Muscle of leg (tissue), 16 donors: ENCODE results near the gene MSX1. TPM values are rescaled to one million over a fixed set of nuclear protein-coding genes. Genes with fewer than 3 reads are reported as not detected.

ENCODE experiments used
- DNase-seq: peaks from one replicate; pipeline ENCODE4 v3.0.0; 2013
- H3K27ac ChIP-seq: one replicate; pipeline ENCODE4 v1.5.1; 2013; ENCODE audit warnings: mild to moderate bottlenecking, low read length, control low read depth
- H3K27me3 ChIP-seq: one replicate; pipeline ENCODE4 v1.6.1; 2013; ENCODE audit warnings: low read length; ENCODE audit not compliant: control insufficient read depth, insufficient read depth
- H3K36me3 ChIP-seq: one replicate; pipeline ENCODE4 v1.6.1; 2013; ENCODE audit warnings: low read length; ENCODE audit not compliant: control insufficient read depth, insufficient read depth
- H3K4me1 ChIP-seq: one replicate; pipeline ENCODE4 v1.6.1; 2013; ENCODE audit warnings: low read length; ENCODE audit not compliant: control insufficient read depth, insufficient read depth
- H3K4me3 ChIP-seq: one replicate; pipeline ENCODE4 v1.5.1; 2013; ENCODE audit warnings: low read length, control low read depth
- H3K9me3 ChIP-seq: replicated peaks from 2 replicates; pipeline ENCODE4 v1.6.1; 2013; ENCODE audit warnings: low read depth, low read length; ENCODE audit not compliant: control insufficient read depth
- WGBS: methylation state at CpG from one replicate; pipeline ENCODE4 v1.1.5; 2013; ENCODE audit warnings: missing lambda C conversion rate; ENCODE audit not compliant: insufficient coverage; 5-methylcytosine and 5-hydroxymethylcytosine counted together
- long read RNA-seq, 11 donors: transcript quantifications; one replicate each; lab custom pipeline, GENCODE V29; 2026
- polyA plus RNA-seq, 8 donors: library from polyadenylated mRNA; unstranded; fragments of 120-200 nt; gene quantifications; one replicate each; pipeline versions ENCODE4 v1.2.1 to v1.2.3, GENCODE V29; 2013; ENCODE audit warnings: inconsistent platforms in 1 of 8, low replicate concordance in 1 of 8; ENCODE audit not compliant: insufficient read length in 8 of 8, insufficient read depth in 1 of 8
- total RNA-seq: library from RNA; stranded (reverse); fragments of 120-200 nt; gene quantifications from one replicate; pipeline ENCODE4 v1.2.4, GENCODE V29; 2013

MSX1 gene
- total RNA-seq (1.5 TPM), polyA plus RNA-seq (1 to 10 TPM; 1.3 to 2.8 (median 2.0) TPM)
- long read RNA-seq, donor 1, partial matches to known transcripts, result 0 of 1 reads
- long read RNA-seq, donor 1, other reads (novel, unspliced or antisense), result 0 of 1 reads
- long read RNA-seq, donor 2, result 0 reads
- long read RNA-seq, donor 3, result 0 reads
- long read RNA-seq, donor 4, result 0 reads
- long read RNA-seq, donor 5, partial matches to known transcripts, result 0 of 3 reads
- long read RNA-seq, donor 5, other reads (novel, unspliced or antisense), result 0 of 3 reads
- long read RNA-seq, donor 6, partial matches to known transcripts, result 0 of 2 reads
- long read RNA-seq, donor 6, other reads (novel, unspliced or antisense), result 0 of 2 reads
- long read RNA-seq, donor 7, result 0 reads
- long read RNA-seq, donor 8, result 0 reads
- long read RNA-seq, donor 9, partial matches to known transcripts, result 0 of 1 reads
- long read RNA-seq, donor 9, other reads (novel, unspliced or antisense), result 0 of 1 reads
- long read RNA-seq, donor 10, partial matches to known transcripts, result 0 of 1 reads
- long read RNA-seq, donor 10, other reads (novel, unspliced or antisense), result 0 of 1 reads
- long read RNA-seq, donor 11, result 0 reads

GRCh38 chr4:4859325-4859798, at the start of gene MSX1:
TSS of gene MSX1 (plus strand) at chr4:4859665. CDS start at chr4:4859900, 235 bp downstream.
- Histone ChIP-seq H3K27me3 (peaks cover 90% of the 10 kb centered on the region), H3K27ac (peak within 1 kb of the TSS; percentile 65)
- under 1% methylated on average over 44 of the region's 44 CpGs for WGBS

GRCh38 chr4:4810092-4810774, 49.2 kb upstream of the MSX1 start:
- peaks cover 3% of the 10 kb centered on the region for H3K4me1 ChIP-seq
- peaks cover 5% of the 10 kb centered on the region for H3K9me3 ChIP-seq
- WGBS, result 27% methylated on average over 8 of the region's 8 CpGs
- no peaks in the 10 kb centered on the region for H3K36me3 ChIP-seq
- DNase-seq, result no peak
- no peak overlapping the region for H3K4me3 ChIP-seq
- H3K27me3 ChIP-seq, result peaks cover 24% of the 10 kb centered on the region
- no peak overlapping the region for H3K27ac ChIP-seq

More at GRCh38 chr4:4859325-4859798, at the start of gene MSX1:
- Histone ChIP-seq H3K36me3 (no peaks in the 10 kb centered on the region), H3K4me3 (peak within 1 kb of the TSS; percentile 41), H3K4me1 (peaks cover 35% of the 10 kb centered on the region), H3K9me3 (no peaks in the 10 kb centered on the region)
- peak; percentile 90 for DNase-seq

- Histone ChIP-seq H3K36me3 (no peaks in the 10 kb centered on the region), H3K27me3 (peaks cover 25% of the 10 kb centered on the region), H3K27ac (no peak overlapping the region), H3K4me1 (peaks cover 3% of the 10 kb centered on the region), H3K9me3 (peaks cover 5% of the 10 kb centered on the region), H3K4me3 (no peak overlapping the region)
- no peak for DNase-seq
Measured at GRCh38 chr4:4810778-4811177, 48.7 kb upstream of the MSX1 start.

GRCh38 chr4:4812145-4812794, 47.2 kb upstream of the MSX1 start:
- no peaks in the 10 kb centered on the region for H3K36me3 ChIP-seq
- no peak overlapping the region for H3K4me3 ChIP-seq
- peaks cover 26% of the 10 kb centered on the region for H3K27me3 ChIP-seq

GRCh38 chr4:4818415-4819212, 40.9 kb upstream of the MSX1 start:
- Histone ChIP-seq H3K27me3 (peaks cover 33% of the 10 kb centered on the region), H3K4me1 (no peaks in the 10 kb centered on the region), H3K4me3 (no peak overlapping the region), H3K9me3 (no peaks in the 10 kb centered on the region), H3K36me3 (no peaks in the 10 kb centered on the region), H3K27ac (no peak overlapping the region)
- DNase-seq, result no peak
- 24% methylated on average over 14 of the region's 17 CpGs for WGBS

More at GRCh38 chr4:4812145-4812794, 47.2 kb upstream of the MSX1 start:
- Histone ChIP-seq H3K4me1 (peaks cover 3% of the 10 kb centered on the region), H3K9me3 (peaks cover 5% of the 10 kb centered on the region), H3K27ac (no peak overlapping the region)
- no peak for DNase-seq
- 60% methylated on average over 1 of the region's 4 CpGs for WGBS

GRCh38 chr4:4819213-4819606, 40.3 kb upstream of the MSX1 start:
- no peak overlapping the region for H3K27ac ChIP-seq
- H3K36me3 ChIP-seq, result no peaks in the 10 kb centered on the region
- H3K4me1 ChIP-seq, result no peaks in the 10 kb centered on the region
- H3K27me3 ChIP-seq, result peaks cover 33% of the 10 kb centered on the region
- DNase-seq, result no peak
- no peak overlapping the region for H3K4me3 ChIP-seq
- no peaks in the 10 kb centered on the region for H3K9me3 ChIP-seq
- WGBS, result 59% methylated on average over 2 of the region's 5 CpGs

GRCh38 chr4:4820261-4820660, 39.2 kb upstream of the MSX1 start:
- no peak overlapping the region for H3K4me3 ChIP-seq
- no peak overlapping the region for H3K27ac ChIP-seq
- no peaks in the 10 kb centered on the region for H3K36me3 ChIP-seq
- 39% methylated on average over 13 of the region's 14 CpGs for WGBS
- no peaks in the 10 kb centered on the region for H3K9me3 ChIP-seq
- DNase-seq, result peak; percentile 8
- peaks cover 33% of the 10 kb centered on the region for H3K27me3 ChIP-seq
- H3K4me1 ChIP-seq, result no peaks in the 10 kb centered on the region

- H3K36me3 ChIP-seq, result no peaks in the 10 kb centered on the region
- peaks cover 33% of the 10 kb centered on the region for H3K27me3 ChIP-seq
- DNase-seq, result no peak
- H3K27ac ChIP-seq, result no peak overlapping the region
- H3K9me3 ChIP-seq, result no peaks in the 10 kb centered on the region
- no peak overlapping the region for H3K4me3 ChIP-seq
- H3K4me1 ChIP-seq, result no peaks in the 10 kb centered on the region
- 51% methylated on average over 3 of the region's 3 CpGs for WGBS
Measured at GRCh38 chr4:4820739-4821138, 38.7 kb upstream of the MSX1 start.

GRCh38 chr4:4821577-4821976, 37.9 kb upstream of the MSX1 start:
- H3K4me1 ChIP-seq, result no peaks in the 10 kb centered on the region
- no peak overlapping the region for H3K4me3 ChIP-seq
- H3K9me3 ChIP-seq, result no peaks in the 10 kb centered on the region
- no peak overlapping the region for H3K27ac ChIP-seq
- DNase-seq, result no peak
- peaks cover 33% of the 10 kb centered on the region for H3K27me3 ChIP-seq
- H3K36me3 ChIP-seq, result no peaks in the 10 kb centered on the region
